Measurements from ENCODE around the gene ATG16L1.

ATG16L1 gene

GRCh38 chr2:233251306-233252116 is at the start of gene ATG16L1:
Gene ATG16L1, plus strand, starts transcription at chr2:233251673. Its CDS starts 155 bp downstream, at chr2:233251828.
- peak within 1 kb of the TSS; percentile 80 for H3K27ac ChIP-seq (ENCODE audit: low read depth, low read length)
- peaks cover 6% of the 10 kb centered on the region for H3K4me1 ChIP-seq (ENCODE audit: control insufficient read depth, insufficient read depth, low read length)
- peaks cover 14% of the 10 kb centered on the region for H3K9me3 ChIP-seq (ENCODE audit: control insufficient read depth, insufficient read depth, low read length)

GRCh38 chr2:233202531-233202944 is 48.9 kb upstream of the ATG16L1 start:
- H3K27me3 ChIP-seq (ENCODE audit: control insufficient read depth, insufficient read depth, low read length) = 0 out of 2 replicates have a peak, but pooled peaks cover 3% of the 10 kb centered on the region
- H3K27ac ChIP-seq (ENCODE audit: low read depth, low read length) = no peak overlapping the region
- 0 out of 2 replicates have a peak, but pooled peaks cover 3% of the 10 kb centered on the region for H3K4me1 ChIP-seq (ENCODE audit: control insufficient read depth, insufficient read depth, low read length)
- H3K9ac ChIP-seq (ENCODE audit: low read depth, low read length) = no peak overlapping the region
- peaks cover 2% of the 10 kb centered on the region; the same call in 1 of the 2 replicates for H3K9me3 ChIP-seq (ENCODE audit: control insufficient read depth, insufficient read depth, low read length)
- H3K36me3 ChIP-seq (ENCODE audit: control insufficient read depth, insufficient read depth, low read length) = no peaks in the 10 kb centered on the region
- H3K4me3 ChIP-seq (ENCODE audit: low read depth, low read length) = no peak overlapping the region

More at GRCh38 chr2:233251306-233252116, at the start of gene ATG16L1:
- Histone ChIP-seq H3K27me3 (ENCODE audit: control insufficient read depth, insufficient read depth, low read length) (no peaks in the 10 kb centered on the region), H3K9ac (ENCODE audit: low read depth, low read length) (peak within 1 kb of the TSS; percentile 80), H3K36me3 (ENCODE audit: control insufficient read depth, insufficient read depth, low read length) (peaks cover 24% of the 10 kb centered on the region), H3K4me3 (ENCODE audit: low read depth, low read length) (peak within 1 kb of the TSS; percentile 86)

GRCh38 chr2:233203060-233203459 is 48.4 kb upstream of the ATG16L1 start:
- Histone ChIP-seq H3K27ac (ENCODE audit: low read depth, low read length) (no peak overlapping the region), H3K9me3 (ENCODE audit: control insufficient read depth, insufficient read depth, low read length) (peaks cover 2% of the 10 kb centered on the region; the same call in 1 of the 2 replicates), H3K9ac (ENCODE audit: low read depth, low read length) (no peak overlapping the region), H3K36me3 (ENCODE audit: control insufficient read depth, insufficient read depth, low read length) (no peaks in the 10 kb centered on the region), H3K4me1 (ENCODE audit: control insufficient read depth, insufficient read depth, low read length) (0 out of 2 replicates have a peak, but pooled peaks cover 3% of the 10 kb centered on the region), H3K4me3 (ENCODE audit: low read depth, low read length) (no peak overlapping the region), H3K27me3 (ENCODE audit: control insufficient read depth, insufficient read depth, low read length) (0 out of 2 replicates have a peak, but pooled peaks cover 3% of the 10 kb centered on the region)

GRCh38 chr2:233204286-233204936 is 47.1 kb upstream of the ATG16L1 start:
- H3K27me3 ChIP-seq (ENCODE audit: control insufficient read depth, insufficient read depth, low read length) = 0 out of 2 replicates have a peak, but pooled peaks cover 3% of the 10 kb centered on the region
- H3K4me1 ChIP-seq (ENCODE audit: control insufficient read depth, insufficient read depth, low read length) = peaks cover 13% of the 10 kb centered on the region
- peaks cover 2% of the 10 kb centered on the region; the same call in 1 of the 2 replicates for H3K9me3 ChIP-seq (ENCODE audit: control insufficient read depth, insufficient read depth, low read length)
- H3K9ac ChIP-seq (ENCODE audit: low read depth, low read length) = no peak overlapping the region
- H3K4me3 ChIP-seq (ENCODE audit: low read depth, low read length) = no peak overlapping the region
- H3K27ac ChIP-seq (ENCODE audit: low read depth, low read length) = no peak overlapping the region
- no peaks in the 10 kb centered on the region for H3K36me3 ChIP-seq (ENCODE audit: control insufficient read depth, insufficient read depth, low read length)

- H3K4me1 ChIP-seq (ENCODE audit: control insufficient read depth, insufficient read depth, low read length) = peaks cover 28% of the 10 kb centered on the region
- H3K36me3 ChIP-seq (ENCODE audit: control insufficient read depth, insufficient read depth, low read length) = no peaks in the 10 kb centered on the region
- H3K4me3 ChIP-seq (ENCODE audit: low read depth, low read length) = no peak overlapping the region
- H3K27ac ChIP-seq (ENCODE audit: low read depth, low read length) = peak overlapping the region; percentile 94
- H3K9me3 ChIP-seq (ENCODE audit: control insufficient read depth, insufficient read depth, low read length) = no peaks in the 10 kb centered on the region
- no peaks in the 10 kb centered on the region for H3K27me3 ChIP-seq (ENCODE audit: control insufficient read depth, insufficient read depth, low read length)
- no peak overlapping the region for H3K9ac ChIP-seq (ENCODE audit: low read depth, low read length)
These were observed 42.9 kb upstream of the ATG16L1 start for GRCh38 chr2:233208382-233209116.

- Histone ChIP-seq H3K9me3 (ENCODE audit: control insufficient read depth, insufficient read depth, low read length) (no peaks in the 10 kb centered on the region), H3K27me3 (ENCODE audit: control insufficient read depth, insufficient read depth, low read length) (no peaks in the 10 kb centered on the region), H3K36me3 (ENCODE audit: control insufficient read depth, insufficient read depth, low read length) (no peaks in the 10 kb centered on the region), H3K4me1 (ENCODE audit: control insufficient read depth, insufficient read depth, low read length) (peaks cover 28% of the 10 kb centered on the region), H3K9ac (ENCODE audit: low read depth, low read length) (no peak overlapping the region), H3K4me3 (ENCODE audit: low read depth, low read length) (no peak overlapping the region), H3K27ac (ENCODE audit: low read depth, low read length) (peak overlapping the region; percentile 94)
These were observed 42.3 kb upstream of the ATG16L1 start for GRCh38 chr2:233209117-233209532.

GRCh38 chr2:233209533-233210171 is 41.8 kb upstream of the ATG16L1 start:
- peaks cover 28% of the 10 kb centered on the region for H3K4me1 ChIP-seq (ENCODE audit: control insufficient read depth, insufficient read depth, low read length)
- H3K27ac ChIP-seq (ENCODE audit: low read depth, low read length) = peak overlapping the region; percentile 94
- H3K9ac ChIP-seq (ENCODE audit: low read depth, low read length) = no peak overlapping the region
- no peaks in the 10 kb centered on the region for H3K27me3 ChIP-seq (ENCODE audit: control insufficient read depth, insufficient read depth, low read length)
- no peaks in the 10 kb centered on the region for H3K9me3 ChIP-seq (ENCODE audit: control insufficient read depth, insufficient read depth, low read length)
- no peak overlapping the region for H3K4me3 ChIP-seq (ENCODE audit: low read depth, low read length)
- no peaks in the 10 kb centered on the region for H3K36me3 ChIP-seq (ENCODE audit: control insufficient read depth, insufficient read depth, low read length)

GRCh38 chr2:233210281-233210680 is 41.2 kb upstream of the ATG16L1 start:
- no peak overlapping the region for H3K9ac ChIP-seq (ENCODE audit: low read depth, low read length)
- no peaks in the 10 kb centered on the region for H3K27me3 ChIP-seq (ENCODE audit: control insufficient read depth, insufficient read depth, low read length)

GRCh38 chr2:233210843-233211547 is 40.5 kb upstream of the ATG16L1 start:
- H3K4me3 ChIP-seq (ENCODE audit: low read depth, low read length) = no peak overlapping the region
- no peak overlapping the region for H3K27ac ChIP-seq (ENCODE audit: low read depth, low read length)

More at GRCh38 chr2:233210281-233210680, 41.2 kb upstream of the ATG16L1 start:
- Histone ChIP-seq H3K9me3 (ENCODE audit: control insufficient read depth, insufficient read depth, low read length) (no peaks in the 10 kb centered on the region), H3K4me1 (ENCODE audit: control insufficient read depth, insufficient read depth, low read length) (peaks cover 28% of the 10 kb centered on the region), H3K27ac (ENCODE audit: low read depth, low read length) (peak overlapping the region; percentile 94), H3K4me3 (ENCODE audit: low read depth, low read length) (no peak overlapping the region), H3K36me3 (ENCODE audit: control insufficient read depth, insufficient read depth, low read length) (no peaks in the 10 kb centered on the region)

GRCh38 chr2:233211548-233211895 is 40.0 kb upstream of the ATG16L1 start:
- H3K27me3 ChIP-seq (ENCODE audit: control insufficient read depth, insufficient read depth, low read length) = no peaks in the 10 kb centered on the region
- H3K9me3 ChIP-seq (ENCODE audit: control insufficient read depth, insufficient read depth, low read length) = no peaks in the 10 kb centered on the region
- H3K36me3 ChIP-seq (ENCODE audit: control insufficient read depth, insufficient read depth, low read length) = no peaks in the 10 kb centered on the region
- H3K4me1 ChIP-seq (ENCODE audit: control insufficient read depth, insufficient read depth, low read length) = peaks cover 28% of the 10 kb centered on the region
- H3K4me3 ChIP-seq (ENCODE audit: low read depth, low read length) = no peak overlapping the region
- H3K27ac ChIP-seq (ENCODE audit: low read depth, low read length) = no peak overlapping the region
- no peak overlapping the region for H3K9ac ChIP-seq (ENCODE audit: low read depth, low read length)

More at GRCh38 chr2:233210843-233211547, 40.5 kb upstream of the ATG16L1 start:
- Histone ChIP-seq H3K9ac (ENCODE audit: low read depth, low read length) (no peak overlapping the region), H3K27me3 (ENCODE audit: control insufficient read depth, insufficient read depth, low read length) (no peaks in the 10 kb centered on the region), H3K4me1 (ENCODE audit: control insufficient read depth, insufficient read depth, low read length) (peaks cover 28% of the 10 kb centered on the region), H3K9me3 (ENCODE audit: control insufficient read depth, insufficient read depth, low read length) (no peaks in the 10 kb centered on the region), H3K36me3 (ENCODE audit: control insufficient read depth, insufficient read depth, low read length) (no peaks in the 10 kb centered on the region)

Data from HUES48 (cell line).